Neural progenitor cell (in vitro differentiated cells): ENCODE measurements around the gene MRPL38. TPM values are rescaled to one million over a fixed set of nuclear protein-coding genes. Genes with fewer than 3 reads are reported as not detected.
"Not testable (repeated sequence)": the region's sequence is repeated elsewhere in the genome, so short reads cannot be mapped to it uniquely, and the experiment has no call there.

ENCODE experiments used
- DNase-seq: peaks from one replicate; pipeline ENCODE4 v3.0.0-alpha.2; 2016; ENCODE audit warnings: low spot score
- H2AFZ ChIP-seq: fragments of 200-600 bp; sonication (generic); replicated peaks from 2 replicates; pipeline ENCODE4 v1.6.1; 2016; ENCODE audit warnings: antibody characterized with exemption
- H3F3A ChIP-seq: fragments of 200-600 bp; sonication (generic); 2 replicates; pipeline ENCODE4 v1.6.1; 2016; ENCODE audit warnings: antibody characterized with exemption, low read depth
- H3K27ac ChIP-seq: fragments of 200-600 bp; sonication (generic); 2 replicates; pipeline ENCODE4 v1.5.1; 2016; ENCODE audit warnings: mild to moderate bottlenecking
- H3K27me3 ChIP-seq: fragments of 200-600 bp; sonication (generic); 2 replicates; pipeline ENCODE4 v1.6.1; 2016; ENCODE audit warnings: mild to moderate bottlenecking, moderate library complexity
- H3K36me3 ChIP-seq: fragments of 200-600 bp; sonication (generic); 2 replicates; pipeline ENCODE4 v1.5.1; 2016
- H3K4me1 ChIP-seq: fragments of 200-600 bp; sonication (generic); 2 replicates; pipeline ENCODE4 v1.6.1; 2016; ENCODE audit warnings: mixed run types
- H3K4me2 ChIP-seq: fragments of 200-600 bp; sonication (generic); 2 replicates; pipeline ENCODE4 v1.6.1; 2016
- H3K4me3 ChIP-seq: fragments of 200-600 bp; sonication (generic); 2 replicates; pipeline ENCODE4 v1.5.1; 2016
- H3K79me2 ChIP-seq: fragments of 200-600 bp; sonication (generic); 2 replicates; pipeline ENCODE4 v1.6.1; 2016; ENCODE audit warnings: low read depth
- H3K9ac ChIP-seq: fragments of 200-600 bp; sonication (generic); 2 replicates; pipeline ENCODE4 v1.6.1; 2016
- H3K9me3 ChIP-seq: fragments of 200-600 bp; sonication (generic); 2 replicates; pipeline ENCODE4 v1.5.1; 2016; ENCODE audit warnings: low read depth
- H4K20me1 ChIP-seq: fragments of 200-600 bp; sonication (generic); 2 replicates; pipeline ENCODE4 v1.6.1; 2016; ENCODE audit warnings: low read depth
- H3K27ac Mint-ChIP-seq: 3 replicates; pipeline ENCODE4 v1.8.0; 2021; ENCODE audit warnings: mixed read lengths
- H3K27me3 Mint-ChIP-seq: 2 replicates; pipeline ENCODE4 v1.8.0; 2022; ENCODE audit warnings: low read depth, mild to moderate bottlenecking, inconsistent platforms, moderate library complexity, mixed read lengths; ENCODE audit not compliant: insufficient read depth
- H3K36me3 Mint-ChIP-seq: 3 replicates; pipeline ENCODE4 v1.8.0; 2021; ENCODE audit warnings: mixed read lengths
- H3K4me1 Mint-ChIP-seq: 3 replicates; pipeline ENCODE4 v1.8.0; 2021; ENCODE audit warnings: mixed read lengths
- H3K4me3 Mint-ChIP-seq: 3 replicates; pipeline ENCODE4 v1.8.0; 2021; ENCODE audit warnings: mild to moderate bottlenecking, moderate library complexity, mixed read lengths
- H3K9me3 Mint-ChIP-seq: 3 replicates; pipeline ENCODE4 v1.8.0; 2020; ENCODE audit warnings: mixed read lengths
- EZH2 ChIP-seq: fragments of 200-600 bp; sonication (generic); IDR thresholded peaks from 2 replicates; pipeline ENCODE4 v1.6.1; 2017; ENCODE audit warnings: antibody characterized with exemption, mild to moderate bottlenecking, moderate library complexity
- EZH2phosphoT487 ChIP-seq: fragments of 200-600 bp; sonication (generic); IDR thresholded peaks from 2 replicates; pipeline ENCODE4 v1.6.1; 2017; ENCODE audit warnings: antibody characterized with exemption
- total RNA-seq: library from RNA; depleted of rRNA; stranded (reverse); fragments of >200 nt; gene quantifications from 2 replicates; pipeline ENCODE4 v1.2.3, GENCODE V29; 2015; ENCODE audit warnings: low replicate concordance
- TF ChIP-seq, protein P1 (sequence below): fragments of 200-600 bp; sonication (generic); IDR thresholded peaks from 2 replicates; pipeline ENCODE4 v1.5.1; 2017; ENCODE audit warnings: antibody characterized with exemption, mild to moderate bottlenecking

The MRPL38 gene
- total RNA-seq, 1 donor from 2014 or later: 26.8 TPM

DNA sequence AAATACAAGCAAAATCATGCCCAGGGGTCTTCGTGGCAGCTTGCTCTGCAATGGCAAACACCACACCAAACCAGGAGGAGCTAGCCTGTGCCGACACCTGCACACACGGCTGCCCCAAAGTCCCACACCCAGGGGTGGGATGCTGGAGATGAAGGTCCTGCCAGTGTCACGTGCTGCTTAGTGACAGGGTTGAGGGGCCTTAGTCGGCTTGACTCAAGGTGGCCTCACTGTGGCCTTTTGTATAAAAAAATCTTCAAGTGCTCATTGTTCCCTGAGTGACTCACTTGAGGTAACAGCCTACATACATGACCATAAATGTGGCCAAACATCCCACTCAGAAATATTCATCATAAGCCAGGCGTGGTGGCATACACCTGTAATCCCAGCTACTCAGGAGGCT lies 15.2 kb downstream of the MRPL38 start:
- no peaks in the 10 kb centered on the region for H3F3A ChIP-seq
- no peak overlapping the region for H3K9ac ChIP-seq
- peaks cover 11% of the 10 kb centered on the region for H3K27me3 Mint-ChIP-seq
- no peaks in the 10 kb centered on the region for H3K4me1 ChIP-seq
- no peaks in the 10 kb centered on the region for H3K9me3 ChIP-seq
- peaks cover 26% of the 10 kb centered on the region for H3K4me1 Mint-ChIP-seq
- no peak overlapping the region for H3K4me3 ChIP-seq
- H2AFZ ChIP-seq: no peak overlapping the region
- H3K36me3 ChIP-seq: no peaks in the 10 kb centered on the region
- no peak overlapping the region for H3K4me3 Mint-ChIP-seq
- H3K27me3 ChIP-seq: no peaks in the 10 kb centered on the region
- H3K36me3 Mint-ChIP-seq: peaks cover 8% of the 10 kb centered on the region
- H3K79me2 ChIP-seq: peaks cover 8% of the 10 kb centered on the region
- peaks cover 7% of the 10 kb centered on the region for H4K20me1 ChIP-seq
- H3K4me2 ChIP-seq: no peak overlapping the region
- TF ChIP-seq, protein P1, sequence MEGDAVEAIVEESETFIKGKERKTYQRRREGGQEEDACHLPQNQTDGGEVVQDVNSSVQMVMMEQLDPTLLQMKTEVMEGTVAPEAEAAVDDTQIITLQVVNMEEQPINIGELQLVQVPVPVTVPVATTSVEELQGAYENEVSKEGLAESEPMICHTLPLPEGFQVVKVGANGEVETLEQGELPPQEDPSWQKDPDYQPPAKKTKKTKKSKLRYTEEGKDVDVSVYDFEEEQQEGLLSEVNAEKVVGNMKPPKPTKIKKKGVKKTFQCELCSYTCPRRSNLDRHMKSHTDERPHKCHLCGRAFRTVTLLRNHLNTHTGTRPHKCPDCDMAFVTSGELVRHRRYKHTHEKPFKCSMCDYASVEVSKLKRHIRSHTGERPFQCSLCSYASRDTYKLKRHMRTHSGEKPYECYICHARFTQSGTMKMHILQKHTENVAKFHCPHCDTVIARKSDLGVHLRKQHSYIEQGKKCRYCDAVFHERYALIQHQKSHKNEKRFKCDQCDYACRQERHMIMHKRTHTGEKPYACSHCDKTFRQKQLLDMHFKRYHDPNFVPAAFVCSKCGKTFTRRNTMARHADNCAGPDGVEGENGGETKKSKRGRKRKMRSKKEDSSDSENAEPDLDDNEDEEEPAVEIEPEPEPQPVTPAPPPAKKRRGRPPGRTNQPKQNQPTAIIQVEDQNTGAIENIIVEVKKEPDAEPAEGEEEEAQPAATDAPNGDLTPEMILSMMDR: no peak
- TF ChIP-seq EZH2phosphoT487 (no peak), EZH2 (no peak)
- DNase-seq: no peak
- H3K27ac ChIP-seq: no peak overlapping the region
- no peak overlapping the region for H3K27ac Mint-ChIP-seq
- no peaks in the 10 kb centered on the region for H3K9me3 Mint-ChIP-seq

DNA sequence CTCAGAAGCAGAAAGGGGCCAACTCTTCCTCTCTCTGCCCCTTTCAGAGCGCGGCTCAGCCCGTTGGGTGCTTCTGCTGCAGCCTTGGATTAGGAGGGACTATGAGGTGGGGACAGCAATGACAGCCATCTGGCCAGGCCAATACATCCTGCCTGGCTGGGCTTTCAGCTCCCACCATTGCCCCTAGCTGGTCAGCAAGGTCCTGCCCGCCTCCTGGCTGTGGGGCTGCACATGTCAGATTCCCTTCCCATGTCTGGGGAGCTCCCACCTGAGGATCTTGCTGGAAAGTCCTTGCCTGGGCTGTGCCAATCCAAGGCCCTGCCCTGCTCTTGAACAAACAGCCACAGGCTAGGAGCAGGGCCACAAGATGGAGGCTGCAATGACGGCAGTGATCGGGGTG lies 16.2 kb downstream of the MRPL38 start:
- Histone ChIP-seq H3K27ac (no peak overlapping the region), H3F3A (no peaks in the 10 kb centered on the region), H3K4me2 (no peak overlapping the region), H3K79me2 (no peaks in the 10 kb centered on the region), H2AFZ (no peak overlapping the region), H3K9me3 (no peaks in the 10 kb centered on the region), H4K20me1 (no peaks in the 10 kb centered on the region), H3K27me3 (no peaks in the 10 kb centered on the region), H3K36me3 (no peaks in the 10 kb centered on the region), H3K9ac (no peak overlapping the region), H3K4me1 (no peaks in the 10 kb centered on the region), H3K4me3 (no peak overlapping the region)
- no peak for DNase-seq
- Mint-ChIP-seq H3K36me3 (peaks cover 8% of the 10 kb centered on the region), H3K4me3 (no peak overlapping the region), H3K4me1 (peaks cover 18% of the 10 kb centered on the region), H3K9me3 (no peaks in the 10 kb centered on the region), H3K27me3 (peaks cover 10% of the 10 kb centered on the region), H3K27ac (no peak overlapping the region)
- TF ChIP-seq, protein P1: no peak
- TF ChIP-seq EZH2phosphoT487: no peak
- no peak for TF ChIP-seq EZH2

DNA sequence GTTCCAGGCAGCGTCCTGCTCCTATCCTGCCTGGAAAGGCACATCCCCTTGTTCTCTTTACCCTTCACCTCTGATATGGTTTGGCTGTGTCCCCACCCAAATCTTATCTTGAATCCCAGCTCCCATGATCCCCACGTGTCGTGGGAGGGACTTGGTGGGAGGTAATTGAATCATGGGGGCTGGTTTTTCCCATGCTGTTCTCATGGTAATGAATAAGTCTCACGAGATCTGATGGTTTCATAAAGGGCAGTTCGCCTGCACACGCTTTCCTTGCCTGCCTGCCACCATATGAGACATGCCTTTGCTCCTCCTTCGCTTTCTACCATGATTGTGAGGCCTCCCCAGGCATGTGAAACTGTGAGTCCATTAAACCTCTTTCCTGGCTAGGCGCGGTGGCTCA lies 18.8 kb downstream of the MRPL38 start:
- H2AFZ ChIP-seq, H3K27ac Mint-ChIP-seq, H3K9me3 Mint-ChIP-seq, H3K4me1 ChIP-seq, H3K4me2 ChIP-seq, H3K27ac ChIP-seq, H3K9me3 ChIP-seq, H3K79me2 ChIP-seq, H3K36me3 Mint-ChIP-seq, H3K4me3 Mint-ChIP-seq, H3K36me3 ChIP-seq, DNase-seq, H3K9ac ChIP-seq, H3K4me3 ChIP-seq, H4K20me1 ChIP-seq, H3K27me3 ChIP-seq, H3F3A ChIP-seq: not testable (repeated sequence)
- peaks cover 13% of the 10 kb centered on the region for H3K27me3 Mint-ChIP-seq
- H3K4me1 Mint-ChIP-seq: peaks cover 10% of the 10 kb centered on the region

DNA sequence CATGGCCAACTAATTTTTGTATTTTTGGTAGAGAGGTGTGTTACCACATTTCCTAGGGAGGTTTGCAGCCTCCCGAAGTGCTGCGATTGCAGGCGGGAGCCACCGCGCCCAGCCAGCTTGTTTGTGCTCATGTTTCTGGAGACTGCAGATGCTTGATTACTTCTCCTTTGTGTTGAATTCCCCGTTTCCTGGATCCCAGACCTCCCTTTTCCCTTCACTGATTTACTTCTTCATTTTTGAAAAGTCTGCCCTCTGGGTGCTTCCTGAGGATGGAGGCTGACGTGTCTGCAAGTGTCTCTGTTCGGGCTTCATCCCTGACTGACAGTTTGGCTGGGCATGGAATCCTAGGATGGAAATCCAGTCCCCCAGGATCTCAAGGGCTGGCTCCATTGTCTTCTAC lies 19.3 kb downstream of the MRPL38 start:
- H3K9me3 ChIP-seq: no peaks in the 10 kb centered on the region
- no peaks in the 10 kb centered on the region for H3K4me1 ChIP-seq
- no peak overlapping the region for H3K9ac ChIP-seq
- no peak overlapping the region for H2AFZ ChIP-seq
- H3K4me3 Mint-ChIP-seq: no peak overlapping the region
- H3K27me3 Mint-ChIP-seq: peaks cover 16% of the 10 kb centered on the region
- H3K4me3 ChIP-seq: no peak overlapping the region
- no peaks in the 10 kb centered on the region for H3K9me3 Mint-ChIP-seq
- H3F3A ChIP-seq: no peaks in the 10 kb centered on the region
- no peak overlapping the region for H3K27ac Mint-ChIP-seq
- DNase-seq: no peak
- H3K4me2 ChIP-seq: no peak overlapping the region
- H3K4me1 Mint-ChIP-seq: peaks cover 7% of the 10 kb centered on the region
- H3K79me2 ChIP-seq: no peaks in the 10 kb centered on the region
- H3K36me3 ChIP-seq: no peaks in the 10 kb centered on the region
- TF ChIP-seq, protein P1: no peak
- TF ChIP-seq EZH2 (no peak), EZH2phosphoT487 (no peak)
- peaks cover 8% of the 10 kb centered on the region for H3K36me3 Mint-ChIP-seq
- no peak overlapping the region for H3K27ac ChIP-seq
- H3K27me3 ChIP-seq: peaks cover 6% of the 10 kb centered on the region
- H4K20me1 ChIP-seq: no peaks in the 10 kb centered on the region
